Measurements from ENCODE around the gene ZNF609. TPM values are rescaled to one million over a fixed set of nuclear protein-coding genes. Genes with fewer than 3 reads are reported as not detected.
"Not testable (repeated sequence)": the region's sequence is repeated elsewhere in the genome, so short reads cannot be mapped to it uniquely, and the experiment has no call there.

ZNF609 gene
- polyA plus RNA-seq, 3 donors = 33.6 to 36.4 (median 34.3) TPM

DNA sequence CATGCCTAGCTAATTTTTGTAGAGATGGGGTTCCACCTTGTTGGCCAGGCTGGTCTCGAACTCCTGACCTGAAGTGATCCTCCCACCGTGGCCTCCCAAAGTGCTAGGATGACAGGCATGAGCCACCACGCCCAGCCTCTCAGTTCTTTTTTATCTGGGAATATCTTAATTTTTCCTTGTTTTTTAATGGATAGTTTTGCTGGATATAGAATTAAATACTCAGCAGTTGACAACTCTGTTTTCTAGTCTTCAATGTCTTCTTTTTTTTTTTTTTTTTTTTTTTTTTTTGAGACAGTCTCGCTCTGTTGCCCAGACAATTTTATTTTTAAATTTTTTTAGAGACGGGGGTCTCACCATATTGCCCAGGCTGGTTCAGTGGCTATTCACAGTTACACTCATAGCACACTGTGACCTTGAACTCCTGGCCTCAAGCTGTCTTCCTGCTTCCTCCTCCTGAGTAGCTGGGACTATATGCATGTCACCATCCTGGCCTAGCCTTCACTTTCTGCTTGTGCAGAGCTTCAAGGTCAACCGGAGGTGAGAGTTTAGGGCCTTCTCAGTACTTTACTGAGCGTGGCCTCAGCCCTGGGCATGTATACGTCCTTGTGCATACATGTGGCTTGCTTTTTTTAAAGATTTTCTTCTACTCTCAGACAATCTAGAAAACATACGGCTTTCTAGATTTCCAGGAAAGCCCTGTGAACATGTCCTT is 120.5 kb downstream of the ZNF609 start:
- DNase-seq (ENCODE audit: low read depth in 3 of 3, low spot score in 2 of 3) = no peak

DNA sequence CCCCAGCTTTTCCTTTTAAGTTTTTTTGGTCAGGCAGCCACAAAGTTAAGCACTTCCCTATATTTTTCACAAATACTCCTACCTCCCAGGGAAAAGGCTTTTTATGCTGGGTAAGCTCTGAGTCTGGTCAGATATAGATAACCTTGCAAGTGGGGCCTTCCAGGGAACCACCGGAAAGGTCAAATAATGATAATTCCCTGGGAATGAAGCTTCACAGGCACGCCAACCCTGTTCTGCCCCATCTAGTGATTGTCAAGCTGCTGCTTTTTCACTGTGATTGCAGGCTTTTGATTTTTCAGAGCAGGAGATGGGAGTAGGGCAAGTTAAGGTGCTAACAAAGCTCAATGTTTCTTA is 121.0 kb downstream of the ZNF609 start:
- no peak for DNase-seq (ENCODE audit: low read depth in 3 of 3, low spot score in 2 of 3)

DNA sequence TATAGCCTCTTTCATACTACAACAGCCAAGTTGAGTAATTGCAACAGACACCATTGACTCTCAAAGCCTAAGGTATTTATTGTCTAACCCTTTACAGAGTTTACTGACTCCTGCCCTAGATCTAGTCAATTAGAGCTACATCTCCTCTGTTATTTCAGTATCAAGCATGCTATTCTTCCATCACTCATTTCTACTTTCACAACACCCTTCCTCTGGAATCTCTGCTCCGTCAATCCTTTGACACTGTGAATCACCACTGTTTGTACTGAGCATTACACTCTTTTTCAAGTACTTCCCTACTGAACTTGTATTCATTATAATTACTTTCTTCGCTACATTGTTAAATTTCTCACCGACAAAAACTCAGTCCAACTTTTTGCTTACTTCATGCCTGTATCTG is 121.8 kb downstream of the ZNF609 start:
- DNase-seq (ENCODE audit: low read depth in 3 of 3, low spot score in 2 of 3) = no peak

DNA sequence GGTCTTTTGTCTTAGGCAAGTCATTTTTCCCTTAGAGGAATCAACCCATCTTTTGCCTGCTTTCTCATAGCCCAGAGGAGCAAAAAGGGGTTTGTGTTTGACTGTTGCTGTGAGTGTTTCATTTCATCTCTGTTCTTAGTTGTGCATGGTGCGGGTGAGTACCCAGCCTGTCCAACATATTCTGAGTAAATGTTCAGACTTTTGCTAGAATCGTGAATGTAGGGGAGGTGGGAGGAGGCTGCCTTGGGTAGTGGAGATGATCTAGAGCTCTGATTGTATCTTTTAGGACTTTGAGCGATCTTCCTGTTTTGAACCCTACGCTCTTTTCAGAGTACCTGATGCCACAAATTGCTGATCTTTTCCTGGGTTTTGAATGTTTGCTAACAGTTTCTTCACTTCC is 123.1 kb downstream of the ZNF609 start:
- DNase-seq (ENCODE audit: low read depth in 3 of 3, low spot score in 2 of 3) = no peak

DNA sequence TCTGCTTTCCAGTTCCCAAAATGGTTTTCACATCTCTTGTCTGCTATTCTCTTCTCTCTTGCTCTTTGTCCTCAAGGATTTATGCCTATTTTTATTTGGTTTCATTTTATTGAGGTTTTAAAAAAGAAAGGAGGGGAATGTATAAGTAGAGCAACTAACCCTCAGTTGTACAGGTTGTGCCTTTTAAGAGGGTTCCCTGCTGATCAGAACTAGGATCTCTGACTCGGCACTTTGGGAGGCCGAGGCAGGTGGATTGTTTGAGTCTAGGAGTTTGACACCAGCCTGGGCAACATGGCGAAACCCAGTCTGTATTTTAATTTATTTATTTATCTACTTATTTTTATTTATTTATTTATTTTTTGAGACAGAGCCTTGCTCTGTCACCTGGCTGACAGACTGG is 123.6 kb downstream of the ZNF609 start:
- DNase-seq (ENCODE audit: low read depth in 3 of 3, low spot score in 2 of 3) = no peak

DNA sequence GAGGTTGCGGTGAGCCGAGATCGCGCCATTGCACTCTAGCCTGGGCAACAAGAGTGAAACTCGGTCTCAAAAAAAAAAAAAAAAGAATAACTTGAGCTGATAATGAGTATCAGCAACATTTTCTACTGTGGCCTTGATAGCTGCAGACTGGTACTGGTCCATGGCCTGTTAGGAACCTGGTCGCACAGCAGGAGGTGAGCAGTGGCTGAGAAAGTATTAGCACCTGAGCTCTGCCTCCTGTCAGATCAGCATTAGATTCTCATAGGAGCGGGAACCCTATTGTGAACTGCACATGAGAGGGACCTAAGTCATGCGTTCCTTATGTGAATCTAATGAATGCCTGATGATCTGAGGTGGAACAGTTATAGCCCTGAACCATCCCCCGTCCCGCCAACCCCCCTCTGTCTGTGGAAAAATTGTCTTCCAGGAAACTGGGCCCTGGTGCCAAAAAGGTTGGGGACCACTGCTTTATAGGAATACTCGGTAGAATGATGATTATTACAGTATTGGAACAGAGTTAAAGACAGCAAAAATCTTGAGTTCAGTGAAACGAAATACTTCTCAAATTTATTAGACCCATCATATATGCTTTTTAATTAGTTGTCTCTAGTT is 126.0 kb downstream of the ZNF609 start:
- no peak for DNase-seq (ENCODE audit: low read depth in 3 of 3, low spot score in 2 of 3)

DNA sequence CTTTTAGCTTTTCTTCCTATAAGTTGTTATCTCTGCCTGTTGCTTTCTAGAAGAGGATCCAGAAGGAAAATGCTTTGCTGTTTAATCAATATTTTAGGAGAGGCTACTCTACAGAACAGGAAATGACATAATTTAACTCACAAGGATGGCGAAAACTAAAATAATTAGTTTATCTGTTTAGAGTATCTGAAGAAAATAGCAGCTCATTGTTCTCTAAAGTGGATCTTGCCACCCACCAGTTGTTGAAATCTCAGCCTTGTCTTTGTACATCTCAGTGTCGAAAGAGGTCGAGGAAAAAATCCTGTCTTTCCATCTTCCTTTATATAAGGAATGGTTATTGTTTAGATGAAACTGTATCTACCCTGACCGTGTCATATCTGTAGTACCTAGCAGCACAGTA is 126.6 kb downstream of the ZNF609 start:
- DNase-seq (ENCODE audit: low read depth in 3 of 3, low spot score in 2 of 3) = no peak

DNA sequence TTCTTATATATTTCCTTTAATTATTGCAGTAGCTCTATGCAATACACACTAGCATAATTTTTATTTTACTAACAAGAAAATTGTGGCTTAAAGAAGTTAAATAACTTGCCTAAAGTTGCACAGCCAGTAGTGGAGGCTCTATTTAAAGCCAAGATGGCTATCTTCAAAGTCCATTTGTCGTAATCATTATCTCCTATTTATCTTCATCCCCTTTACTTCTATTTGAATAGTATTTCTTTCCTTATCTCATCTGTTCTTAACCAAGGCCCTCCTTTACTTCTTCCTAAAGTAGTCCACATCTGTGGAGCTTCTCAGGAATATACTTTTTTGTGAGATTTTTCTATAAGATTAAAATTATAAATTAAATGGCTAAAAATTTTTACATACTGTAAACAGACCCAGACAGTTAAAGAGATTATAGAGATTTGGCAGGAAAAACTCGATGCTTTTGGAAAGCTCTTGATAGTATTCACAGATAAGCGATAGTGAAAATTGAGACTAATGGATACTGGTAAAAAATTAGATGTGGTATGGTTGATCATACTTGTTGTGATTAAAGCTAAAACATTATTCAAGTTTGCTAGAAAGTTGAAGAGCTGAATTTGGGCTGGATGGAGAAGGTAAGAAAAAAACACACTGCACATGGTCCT is 129.2 kb downstream of the ZNF609 start:
- DNase-seq (ENCODE audit: low read depth in 3 of 3, low spot score in 2 of 3) = no peak

DNA sequence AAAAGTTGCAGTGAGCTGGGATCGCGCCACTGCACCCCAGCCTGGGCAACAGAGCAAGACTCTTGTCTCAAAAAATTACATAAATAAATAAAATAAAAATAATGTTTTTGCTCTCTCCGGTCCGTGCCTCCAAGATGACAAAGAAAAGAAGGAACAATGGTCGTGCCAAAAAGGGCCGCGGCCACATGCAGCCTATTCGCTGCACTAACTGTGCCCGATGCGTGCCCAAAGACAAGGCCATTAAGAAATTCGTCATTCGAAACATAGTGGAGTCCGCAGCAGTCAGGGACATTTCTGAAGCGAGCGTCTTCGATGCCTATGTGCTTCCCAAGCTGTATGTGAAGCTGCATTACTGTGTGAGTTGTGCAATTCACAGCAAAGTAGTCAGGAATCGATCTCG is 132.5 kb downstream of the ZNF609 start:
- not testable (repeated sequence) for DNase-seq (ENCODE audit: low read depth in 3 of 3, low spot score in 2 of 3)

DNA sequence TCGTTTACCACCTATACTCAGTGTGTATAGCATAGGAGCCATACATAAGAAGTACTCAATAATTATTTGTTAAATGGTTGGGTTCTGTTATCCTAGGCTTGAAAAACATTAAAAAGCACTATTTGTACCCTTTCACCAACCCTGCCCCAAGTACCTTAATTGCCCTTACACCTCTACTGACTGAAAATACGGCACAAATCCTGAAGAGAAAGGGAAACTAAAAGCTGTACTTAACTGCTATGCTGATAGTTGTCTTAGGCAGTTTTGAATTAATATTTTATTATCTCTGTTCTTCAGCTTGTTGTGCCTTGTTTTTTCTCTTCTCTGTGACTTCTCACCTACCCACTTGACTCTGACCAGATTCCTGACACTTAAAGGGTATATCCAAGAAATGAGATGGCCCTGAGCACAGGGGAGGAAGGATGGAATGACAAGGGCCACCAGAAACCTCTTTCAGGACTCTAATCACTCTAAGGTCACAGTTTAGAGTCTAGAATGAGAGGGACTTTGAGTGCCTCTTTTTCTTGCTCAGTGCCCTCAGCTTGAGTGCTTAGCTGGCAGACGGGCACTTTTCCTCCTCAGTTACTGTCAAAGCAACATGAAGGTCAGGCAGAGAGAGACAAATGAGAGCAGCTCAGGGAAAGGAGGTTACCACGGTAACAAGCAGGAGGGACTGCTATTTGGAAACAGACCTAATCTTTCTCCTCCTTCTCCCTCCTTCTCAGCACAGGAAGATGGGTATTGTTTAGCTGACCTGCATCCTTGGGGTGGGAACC is 136.5 kb downstream of the ZNF609 start:
- DNase-seq (ENCODE audit: low read depth in 3 of 3, low spot score in 2 of 3) = peak in 2 of 3 donors; percentile 41 to 45

DNA sequence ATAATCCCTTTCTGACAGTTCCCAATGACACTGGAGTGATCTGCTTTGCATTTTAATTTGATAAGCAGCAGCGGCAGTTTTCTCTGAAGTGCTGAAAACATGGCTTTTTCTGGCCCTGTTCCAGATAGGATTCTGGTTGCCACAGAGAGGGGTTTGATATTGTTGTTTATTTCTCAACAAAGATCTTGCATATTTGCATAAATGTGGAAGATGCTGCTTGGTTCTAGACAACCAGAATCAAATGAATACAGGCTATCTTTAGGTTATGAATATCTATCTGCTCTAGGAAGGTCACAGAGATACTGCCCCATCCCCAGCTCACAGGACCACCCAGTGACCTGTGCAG is 137.1 kb downstream of the ZNF609 start:
- no peak for DNase-seq (ENCODE audit: low read depth in 3 of 3, low spot score in 2 of 3)

DNA sequence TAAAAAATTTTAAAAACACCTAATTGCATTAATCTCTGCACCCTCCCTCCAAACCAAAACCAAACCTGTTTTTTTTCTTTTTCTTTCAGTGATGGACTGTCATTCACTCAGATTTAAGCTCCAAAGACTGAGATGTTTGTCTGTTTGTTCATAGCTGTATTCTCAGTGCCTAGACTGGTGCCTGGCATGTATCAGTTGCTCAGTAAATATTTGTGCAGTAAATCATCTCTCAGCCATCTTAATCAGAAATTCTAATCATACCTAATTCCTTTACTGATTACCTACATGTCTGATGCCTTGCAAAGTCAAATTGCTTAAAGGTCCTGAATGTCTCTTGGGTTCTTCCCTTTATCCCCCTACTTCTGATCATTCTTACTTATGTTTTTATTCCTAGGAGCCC is 138.8 kb downstream of the ZNF609 start:
- DNase-seq (ENCODE audit: low read depth in 3 of 3, low spot score in 2 of 3) = no peak

DNA sequence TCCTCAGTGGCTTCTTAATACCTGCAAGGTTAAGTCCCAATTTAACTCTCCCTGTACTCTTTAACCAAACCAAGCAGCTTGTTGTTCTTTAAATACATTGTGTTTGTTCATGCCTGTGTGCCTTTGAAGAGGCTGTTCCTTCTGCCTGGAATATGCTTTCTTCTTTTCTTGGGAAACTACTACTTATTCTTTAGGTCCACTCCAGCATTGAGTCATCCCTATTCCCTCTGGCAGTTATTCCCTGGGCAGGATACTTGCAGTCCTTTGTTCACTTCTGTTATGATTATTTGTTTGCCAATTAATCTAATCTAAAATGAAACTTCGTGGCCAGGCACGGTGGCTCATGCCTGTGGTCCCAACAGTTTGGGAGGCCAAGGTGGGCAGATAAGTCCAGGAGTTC is 139.3 kb downstream of the ZNF609 start:
- no peak for DNase-seq (ENCODE audit: low read depth in 3 of 3, low spot score in 2 of 3)

DNA sequence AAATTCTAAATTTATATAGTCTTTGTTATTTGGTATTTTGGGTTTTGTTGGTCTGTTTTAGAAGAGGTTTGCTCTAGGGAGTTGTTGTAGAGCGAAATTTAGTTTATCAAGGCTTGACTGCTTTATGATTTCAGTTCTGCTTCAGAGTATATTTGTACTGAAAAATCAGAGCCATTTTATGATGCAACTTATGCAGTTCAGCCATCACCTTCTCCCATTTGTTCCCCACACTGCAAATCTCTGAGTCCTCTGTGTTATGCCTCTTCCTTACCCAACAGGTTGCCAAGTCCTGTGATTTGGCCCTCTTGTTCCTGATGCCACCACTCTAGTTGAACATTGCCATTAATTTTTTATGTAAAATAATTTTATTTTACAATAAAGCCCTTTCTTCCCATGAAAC is 140.4 kb downstream of the ZNF609 start:
- no peak for DNase-seq (ENCODE audit: low read depth in 3 of 3, low spot score in 2 of 3)

DNA sequence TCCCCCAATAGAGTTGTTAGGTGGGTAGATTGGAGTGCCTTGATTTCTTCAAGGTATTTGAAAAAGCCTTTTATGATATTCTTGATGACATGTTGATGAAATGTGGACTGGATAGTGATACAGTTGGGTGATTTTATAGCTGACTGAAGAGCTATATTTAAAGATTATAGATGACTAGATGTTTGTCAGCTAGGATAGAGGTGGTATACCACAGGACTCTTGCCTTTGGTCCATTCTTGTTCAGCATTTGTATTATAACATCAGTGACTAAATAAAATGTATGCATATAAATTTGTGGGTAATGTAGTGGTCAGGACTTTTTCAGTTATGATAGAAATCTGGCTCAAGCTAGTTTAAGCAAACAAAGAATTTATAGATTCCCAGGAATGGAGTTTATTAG is 143.9 kb downstream of the ZNF609 start:
- DNase-seq (ENCODE audit: low read depth in 3 of 3, low spot score in 2 of 3) = no peak

DNA sequence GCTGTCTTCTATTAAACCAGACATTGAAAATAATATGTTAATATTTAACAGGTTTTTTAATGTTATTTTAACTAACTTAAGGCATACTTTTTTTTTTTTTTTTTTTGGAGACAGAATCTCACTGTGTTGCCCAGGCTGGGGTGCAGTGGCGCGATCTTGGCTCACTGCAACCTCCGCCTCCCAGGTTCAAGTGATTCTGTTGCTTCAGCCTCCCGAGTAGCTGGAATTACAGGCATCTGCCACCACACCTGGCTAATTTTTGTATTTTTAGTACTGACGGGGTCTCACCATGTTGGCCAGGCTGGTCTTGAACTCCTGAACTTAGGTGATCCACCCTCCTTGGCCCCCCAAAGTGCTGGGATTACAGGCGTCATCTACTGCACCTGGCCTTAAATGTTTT is 147.0 kb downstream of the ZNF609 start:
- DNase-seq (ENCODE audit: low read depth in 3 of 3, low spot score in 2 of 3) = not testable (repeated sequence)

DNA sequence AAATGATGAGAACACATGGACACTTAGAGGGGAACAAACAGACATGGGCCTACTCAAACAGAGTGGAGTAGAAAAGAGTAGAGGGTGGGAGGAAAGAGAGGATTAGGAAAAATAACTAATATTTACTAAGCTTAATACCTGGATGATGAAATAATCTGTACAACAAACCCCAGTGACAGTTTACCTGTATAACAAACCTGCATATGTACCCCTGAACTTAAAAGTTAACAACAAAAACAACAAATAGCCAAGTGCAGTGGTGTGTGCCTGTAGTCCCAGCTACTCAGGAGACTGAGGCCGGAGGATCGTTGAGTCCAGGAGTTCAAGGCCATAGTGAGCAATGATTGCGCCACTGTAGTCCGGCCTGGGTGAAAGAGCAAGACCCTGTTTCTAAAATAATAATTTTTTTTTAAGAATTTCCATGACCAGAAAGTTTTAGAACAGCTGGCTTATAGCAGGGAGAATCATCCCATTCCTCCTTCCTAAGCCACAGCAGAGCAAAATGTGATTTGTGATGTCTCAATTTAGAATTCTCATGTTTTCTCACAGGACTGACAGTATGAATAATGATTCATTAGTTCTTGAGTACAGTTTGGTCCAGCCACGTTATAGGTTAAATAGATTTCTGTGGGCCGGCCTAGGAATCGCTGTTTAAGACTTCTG is 150.0 kb downstream of the ZNF609 start:
- no peak for DNase-seq (ENCODE audit: low read depth in 3 of 3, low spot score in 2 of 3)

DNA sequence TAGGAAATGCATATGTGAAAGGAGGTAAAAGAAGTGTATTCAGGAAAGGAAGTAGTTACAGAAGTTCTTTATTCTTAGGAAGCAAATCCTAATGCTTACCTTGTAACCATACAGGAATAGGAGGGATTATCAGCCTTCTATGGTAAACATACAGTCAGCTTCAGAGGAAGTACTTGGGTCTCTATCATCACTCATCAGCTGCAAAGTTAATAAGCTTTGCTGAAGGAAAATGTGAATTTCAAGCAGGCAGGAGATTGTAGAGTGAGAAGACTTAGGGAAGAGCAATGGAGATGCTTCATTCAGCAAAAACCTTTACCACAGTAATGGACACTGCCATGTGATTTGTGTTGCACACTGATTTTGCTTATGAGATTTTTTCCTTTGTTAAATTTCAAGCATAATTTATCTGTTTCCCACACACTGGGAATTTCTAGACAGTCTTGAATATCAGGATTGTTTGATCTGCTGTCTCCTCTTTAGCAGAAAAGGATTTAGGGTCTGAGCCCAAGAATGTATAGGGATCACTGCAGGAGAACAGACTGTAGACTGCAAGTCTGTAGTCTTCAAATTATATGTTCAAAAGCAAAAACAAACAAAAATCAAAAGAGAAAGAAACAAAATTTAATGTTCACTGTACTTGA is 150.8 kb downstream of the ZNF609 start:
- DNase-seq (ENCODE audit: low read depth in 3 of 3, low spot score in 2 of 3) = no peak

DNA sequence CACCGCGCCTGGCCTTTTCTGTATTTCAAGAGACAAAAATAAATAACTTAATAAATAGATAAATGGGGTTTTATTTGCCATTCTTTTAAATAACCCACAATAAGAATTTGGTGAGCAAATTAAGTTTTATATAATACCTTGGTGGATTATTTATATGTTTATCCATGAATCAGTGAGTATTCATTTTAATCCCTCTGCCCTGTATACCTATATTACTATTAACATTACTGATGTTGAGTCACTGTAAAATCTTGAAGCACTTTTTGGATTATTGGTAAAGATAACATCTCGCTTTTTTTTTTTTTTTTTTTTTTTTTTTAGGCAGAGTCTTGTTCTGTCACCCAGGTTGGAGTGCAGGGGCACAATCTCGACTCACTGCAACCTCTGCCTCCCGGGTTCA is 154.1 kb downstream of the ZNF609 start:
- no peak for DNase-seq (ENCODE audit: low read depth in 3 of 3, low spot score in 2 of 3)

DNA sequence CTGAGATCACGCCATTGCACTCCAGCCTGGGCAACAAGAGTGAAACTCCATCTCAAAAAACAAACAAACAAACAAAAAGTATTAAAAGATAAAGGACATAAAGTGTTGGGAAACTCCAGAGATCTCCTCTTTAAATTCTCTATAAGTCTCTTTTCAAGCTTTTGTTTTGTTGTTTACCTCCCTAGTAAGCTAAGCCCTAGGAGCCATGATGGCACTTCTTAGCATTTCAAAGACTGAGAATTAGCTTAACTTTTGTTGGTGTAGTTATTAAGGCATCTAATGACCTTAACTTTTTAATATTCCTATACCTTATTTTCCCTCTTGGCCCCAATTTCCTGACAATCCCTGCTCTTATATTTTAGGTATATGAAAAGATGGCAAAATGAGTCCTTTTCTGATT is 157.3 kb downstream of the ZNF609 start:
- DNase-seq (ENCODE audit: low read depth in 3 of 3, low spot score in 2 of 3) = no peak

DNA sequence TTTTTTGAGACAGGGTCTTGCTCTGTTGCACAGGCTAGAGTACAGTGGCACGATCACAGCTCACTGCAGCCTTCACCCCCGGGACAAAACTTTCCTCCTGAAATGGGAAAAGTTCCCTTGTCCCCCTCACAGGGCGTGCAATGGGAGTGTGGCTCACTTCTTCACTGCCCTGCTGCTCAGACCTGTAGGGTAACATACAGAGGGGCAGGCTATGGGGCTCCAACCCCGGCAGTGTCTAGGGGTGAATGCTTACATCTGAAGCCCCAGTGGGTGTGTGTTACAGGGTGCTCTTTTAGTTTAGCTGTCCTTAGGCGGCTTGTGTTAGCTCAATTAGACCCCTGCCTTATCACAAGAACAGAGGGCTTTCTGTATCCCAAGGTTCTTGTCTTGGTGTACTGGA is 157.8 kb downstream of the ZNF609 start:
- DNase-seq (ENCODE audit: low read depth in 3 of 3, low spot score in 2 of 3) = no peak
